Memory B cell (primary cell): ENCODE data around the gene DDX56.

Experiments
- ATAC-seq: fragments of 150-1000 bp; cut with Tn5 transposase; 2 replicates; pipeline ENCODE4 v1.10.0; 2021; ENCODE audit warnings: low read depth, mild to moderate bottlenecking, moderate library complexity
- DNase-seq, 2 donors: peaks; one replicate each; pipeline ENCODE4 v3.0.0; 2022; ENCODE audit warnings: low spot score in 2 of 2
- H3K27ac Mint-ChIP-seq: one replicate; pipeline ENCODE4 v1.8.0; 2022; ENCODE audit warnings: mild to moderate bottlenecking, moderate library complexity, mixed read lengths
- H3K27me3 Mint-ChIP-seq: one replicate; pipeline ENCODE4 v1.8.0; 2022; ENCODE audit warnings: mixed read lengths
- H3K36me3 Mint-ChIP-seq: one replicate; pipeline ENCODE4 v1.8.0; 2022; ENCODE audit warnings: mild to moderate bottlenecking, mixed read lengths
- H3K4me1 Mint-ChIP-seq: one replicate; pipeline ENCODE4 v1.8.0; 2022; ENCODE audit warnings: mixed read lengths
- H3K4me3 Mint-ChIP-seq: one replicate; pipeline ENCODE4 v1.8.0; 2022; ENCODE audit warnings: mild to moderate bottlenecking, moderate library complexity, mixed read lengths
- H3K9me3 Mint-ChIP-seq: one replicate; pipeline ENCODE4 v1.8.0; 2022; ENCODE audit warnings: mixed read lengths

Gene DDX56, protein sequence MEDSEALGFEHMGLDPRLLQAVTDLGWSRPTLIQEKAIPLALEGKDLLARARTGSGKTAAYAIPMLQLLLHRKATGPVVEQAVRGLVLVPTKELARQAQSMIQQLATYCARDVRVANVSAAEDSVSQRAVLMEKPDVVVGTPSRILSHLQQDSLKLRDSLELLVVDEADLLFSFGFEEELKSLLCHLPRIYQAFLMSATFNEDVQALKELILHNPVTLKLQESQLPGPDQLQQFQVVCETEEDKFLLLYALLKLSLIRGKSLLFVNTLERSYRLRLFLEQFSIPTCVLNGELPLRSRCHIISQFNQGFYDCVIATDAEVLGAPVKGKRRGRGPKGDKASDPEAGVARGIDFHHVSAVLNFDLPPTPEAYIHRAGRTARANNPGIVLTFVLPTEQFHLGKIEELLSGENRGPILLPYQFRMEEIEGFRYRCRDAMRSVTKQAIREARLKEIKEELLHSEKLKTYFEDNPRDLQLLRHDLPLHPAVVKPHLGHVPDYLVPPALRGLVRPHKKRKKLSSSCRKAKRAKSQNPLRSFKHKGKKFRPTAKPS

GRCh38 chr7:44573464-44574286 is at the start of gene DDX56:
TSS of gene DDX56 (minus strand) at chr7:44573908. CDS start at chr7:44573895, 13 bp downstream.
- peaks cover 20% of the 10 kb centered on the region for H3K36me3 Mint-ChIP-seq
- no peaks in the 10 kb centered on the region for H3K27me3 Mint-ChIP-seq
- DNase-seq, result peak; percentile 70 to 79
- peak within 1 kb of the TSS; percentile 89 for H3K4me3 Mint-ChIP-seq
- peak within 1 kb of the TSS; percentile 94 for H3K27ac Mint-ChIP-seq
- H3K4me1 Mint-ChIP-seq, result peaks cover 25% of the 10 kb centered on the region
- H3K9me3 Mint-ChIP-seq, result no peaks in the 10 kb centered on the region
- peak; percentile 94 for ATAC-seq

DNA sequence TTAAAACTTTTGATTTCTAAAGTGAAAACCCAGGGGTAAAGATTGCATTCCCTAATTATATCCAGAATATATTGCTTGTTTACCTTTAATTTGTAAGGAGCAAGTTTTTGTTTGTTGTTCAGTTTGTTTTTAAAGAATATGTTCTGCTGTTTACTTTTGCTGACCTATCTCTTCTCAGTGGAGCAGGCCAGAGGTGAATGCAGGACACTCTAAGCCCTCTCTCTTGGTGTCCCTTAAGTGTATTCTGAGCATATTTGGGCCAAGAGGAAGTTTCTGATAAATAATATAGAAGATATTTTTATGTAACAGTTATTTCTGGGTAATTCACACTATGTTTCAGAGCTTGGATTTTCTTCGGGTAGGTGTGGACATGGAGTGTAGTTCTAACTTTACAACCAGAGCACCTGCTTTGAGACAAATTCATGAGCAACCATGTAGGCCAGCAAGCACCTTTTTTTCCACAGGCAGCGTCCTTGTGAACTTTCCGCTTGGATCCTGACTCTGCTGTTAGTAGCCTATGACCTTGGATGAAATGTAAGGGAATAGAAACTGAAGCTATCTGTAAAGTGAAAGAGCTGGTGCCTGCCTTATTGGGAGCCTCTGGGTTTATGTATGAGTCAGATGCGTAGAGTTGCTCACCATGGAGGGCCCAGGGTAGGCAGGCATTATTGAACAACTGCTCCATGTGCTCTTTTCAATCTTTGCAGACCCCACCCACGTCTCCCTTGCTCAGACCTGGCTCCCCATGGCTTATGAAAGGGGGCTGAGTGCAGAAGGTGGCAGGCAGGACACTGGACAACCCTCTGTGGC is 48.8 kb upstream of the DDX56 start:
- peaks cover 10% of the 10 kb centered on the region for H3K36me3 Mint-ChIP-seq
- no peak for DNase-seq

GRCh38 chr7:44621750-44622103 is 48.0 kb upstream of the DDX56 start:
- Mint-ChIP-seq H3K9me3 (no peaks in the 10 kb centered on the region), H3K27ac (peak overlapping the region; percentile 78), H3K4me3 (no peak overlapping the region), H3K36me3 (peaks cover 10% of the 10 kb centered on the region), H3K4me1 (peaks cover 39% of the 10 kb centered on the region), H3K27me3 (no peaks in the 10 kb centered on the region)
- ATAC-seq (no peak), DNase-seq (no peak)

More for the DNA sequence above, 48.8 kb upstream of the DDX56 start:
- Mint-ChIP-seq H3K4me3 (peak overlapping the region; percentile 62), H3K4me1 (peaks cover 36% of the 10 kb centered on the region), H3K27ac (peak overlapping the region; percentile 85), H3K27me3 (no peaks in the 10 kb centered on the region), H3K9me3 (no peaks in the 10 kb centered on the region)
- peak; percentile 51 for ATAC-seq

DNA sequence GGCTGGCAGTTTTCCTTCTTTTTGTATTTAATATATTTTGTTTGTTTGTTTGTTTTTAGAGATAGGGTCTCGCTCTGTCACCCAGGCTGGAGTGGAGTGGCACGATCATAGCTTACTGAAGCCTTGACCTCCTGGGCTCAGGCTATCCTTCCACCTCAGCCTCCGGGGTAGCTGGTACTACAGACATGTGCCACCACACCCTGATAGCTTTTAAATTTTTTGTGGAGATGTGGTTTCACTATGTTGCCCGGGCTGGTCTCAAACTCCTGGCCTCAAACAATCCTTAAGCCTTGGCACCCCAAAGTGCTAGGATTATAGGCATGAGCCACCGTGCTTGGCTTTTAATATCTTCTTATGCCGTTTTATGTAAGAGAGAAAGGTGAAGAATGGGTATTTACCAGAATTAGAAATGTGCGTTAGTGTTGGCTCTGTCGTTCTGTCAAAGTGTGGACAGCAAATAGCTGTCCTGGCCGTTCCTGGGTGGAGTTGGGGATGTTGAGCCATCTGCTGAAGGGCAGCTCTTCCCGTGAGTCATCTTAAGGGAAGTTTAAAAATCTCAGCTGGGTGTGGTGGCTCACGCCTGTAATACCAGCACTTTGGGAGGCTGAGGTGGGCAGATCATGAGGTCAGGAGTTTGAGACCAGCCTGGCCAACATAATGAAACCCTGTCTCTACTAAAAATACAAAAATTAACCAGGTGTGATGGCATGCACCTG is 47.5 kb upstream of the DDX56 start:
- H3K4me3 Mint-ChIP-seq, result no peak overlapping the region
- H3K4me1 Mint-ChIP-seq, result peaks cover 39% of the 10 kb centered on the region
- H3K27me3 Mint-ChIP-seq, result no peaks in the 10 kb centered on the region
- peaks cover 8% of the 10 kb centered on the region for H3K36me3 Mint-ChIP-seq
- no peak for DNase-seq
- ATAC-seq, result no peak
- no peaks in the 10 kb centered on the region for H3K9me3 Mint-ChIP-seq
- H3K27ac Mint-ChIP-seq, result peak overlapping the region; percentile 78

DNA sequence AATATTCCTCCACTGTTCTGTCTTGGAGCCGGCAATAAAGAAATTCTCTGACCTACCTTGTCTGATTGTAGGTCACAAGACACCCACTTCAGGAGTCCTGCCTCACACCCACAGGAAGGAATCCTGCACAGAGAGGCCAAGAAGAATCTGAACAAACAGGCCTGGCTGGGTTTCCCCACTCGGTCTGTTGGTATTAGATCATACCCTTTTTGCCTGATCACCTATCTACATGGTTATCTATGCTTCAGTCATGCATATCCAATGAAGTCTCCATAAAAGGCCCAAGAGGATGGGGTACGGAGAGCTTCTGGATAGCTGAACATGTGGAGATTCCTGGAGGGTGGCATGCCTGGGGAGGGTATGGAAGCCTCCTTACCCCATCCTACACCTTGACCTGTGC is 45.0 kb upstream of the DDX56 start:
- DNase-seq (no peak), ATAC-seq (peak; percentile 61)
- peaks cover 7% of the 10 kb centered on the region for H3K36me3 Mint-ChIP-seq
- H3K4me3 Mint-ChIP-seq, result peak overlapping the region; percentile 32
- no peaks in the 10 kb centered on the region for H3K27me3 Mint-ChIP-seq
- peak overlapping the region; percentile 90 for H3K27ac Mint-ChIP-seq
- no peaks in the 10 kb centered on the region for H3K9me3 Mint-ChIP-seq
- peaks cover 47% of the 10 kb centered on the region for H3K4me1 Mint-ChIP-seq

- Mint-ChIP-seq H3K4me1 (peaks cover 45% of the 10 kb centered on the region), H3K27me3 (no peaks in the 10 kb centered on the region), H3K27ac (peak overlapping the region; percentile 90), H3K36me3 (peaks cover 7% of the 10 kb centered on the region), H3K4me3 (no peak overlapping the region), H3K9me3 (no peaks in the 10 kb centered on the region)
- DNase-seq (no peak), ATAC-seq (no peak)
Observed at GRCh38 chr7:44618045-44618444, 44.3 kb upstream of the DDX56 start.

DNA sequence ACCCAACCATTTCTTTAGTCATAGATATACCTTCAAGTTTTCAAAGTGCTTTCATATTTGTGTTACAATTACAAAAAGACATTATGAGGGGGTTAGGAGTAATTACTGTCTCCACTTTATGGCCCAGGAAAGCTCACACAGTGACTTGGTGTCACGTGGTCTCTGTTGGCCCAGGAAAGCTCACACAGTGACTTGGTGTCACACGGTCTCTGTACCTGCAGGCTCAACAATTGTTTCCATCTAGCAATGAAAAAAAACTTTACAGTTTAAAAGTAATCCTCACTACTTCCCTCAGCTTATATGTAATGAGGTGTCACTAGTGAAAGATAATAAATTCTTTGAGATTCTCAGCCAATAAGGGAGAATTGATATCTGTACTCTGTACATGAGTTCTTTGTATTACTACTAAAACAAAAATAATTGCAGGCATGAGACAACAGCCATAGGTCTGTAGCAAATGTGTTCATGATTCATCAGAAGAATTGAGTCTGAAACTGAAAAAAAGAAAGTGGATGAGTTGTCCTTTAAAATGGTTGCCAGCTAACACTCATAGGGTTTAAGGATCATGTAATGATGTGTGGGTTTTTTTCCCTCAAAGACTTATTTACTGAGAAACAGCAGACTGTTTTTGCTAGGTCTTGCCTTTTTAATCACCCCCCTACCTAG is 43.6 kb upstream of the DDX56 start:
- DNase-seq (no peak), ATAC-seq (no peak)
- no peak overlapping the region for H3K27ac Mint-ChIP-seq
- H3K4me1 Mint-ChIP-seq, result peaks cover 40% of the 10 kb centered on the region
- peaks cover 7% of the 10 kb centered on the region for H3K36me3 Mint-ChIP-seq
- no peaks in the 10 kb centered on the region for H3K9me3 Mint-ChIP-seq
- H3K4me3 Mint-ChIP-seq, result no peak overlapping the region
- H3K27me3 Mint-ChIP-seq, result no peaks in the 10 kb centered on the region

DNA sequence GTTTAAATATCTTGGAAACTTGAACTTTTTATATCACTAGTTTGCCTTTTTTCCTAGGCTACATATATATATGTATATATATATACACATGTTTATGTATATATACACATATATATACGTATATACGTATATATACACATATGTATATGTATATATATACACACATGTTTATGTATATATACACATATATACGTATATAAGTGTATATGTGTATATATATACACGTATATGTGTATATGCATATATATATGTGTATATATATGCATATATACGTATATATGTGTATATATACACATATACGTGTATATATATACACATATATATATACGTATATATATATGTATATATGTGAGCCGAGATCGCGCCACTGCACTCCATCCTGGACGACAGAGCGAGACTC is 42.8 kb upstream of the DDX56 start:
- Mint-ChIP-seq H3K27me3 (no peaks in the 10 kb centered on the region), H3K36me3 (peaks cover 7% of the 10 kb centered on the region), H3K4me1 (peaks cover 43% of the 10 kb centered on the region), H3K4me3 (no peak overlapping the region), H3K27ac (no peak overlapping the region), H3K9me3 (no peaks in the 10 kb centered on the region)
- DNase-seq (no peak), ATAC-seq (no peak)

GRCh38 chr7:44615793-44616192 is 42.1 kb upstream of the DDX56 start:
- Mint-ChIP-seq H3K27me3 (no peaks in the 10 kb centered on the region), H3K9me3 (no peaks in the 10 kb centered on the region), H3K4me1 (peaks cover 39% of the 10 kb centered on the region), H3K36me3 (peaks cover 7% of the 10 kb centered on the region), H3K4me3 (no peak overlapping the region), H3K27ac (peak overlapping the region; percentile 36)
- DNase-seq (no peak), ATAC-seq (no peak)

DNA sequence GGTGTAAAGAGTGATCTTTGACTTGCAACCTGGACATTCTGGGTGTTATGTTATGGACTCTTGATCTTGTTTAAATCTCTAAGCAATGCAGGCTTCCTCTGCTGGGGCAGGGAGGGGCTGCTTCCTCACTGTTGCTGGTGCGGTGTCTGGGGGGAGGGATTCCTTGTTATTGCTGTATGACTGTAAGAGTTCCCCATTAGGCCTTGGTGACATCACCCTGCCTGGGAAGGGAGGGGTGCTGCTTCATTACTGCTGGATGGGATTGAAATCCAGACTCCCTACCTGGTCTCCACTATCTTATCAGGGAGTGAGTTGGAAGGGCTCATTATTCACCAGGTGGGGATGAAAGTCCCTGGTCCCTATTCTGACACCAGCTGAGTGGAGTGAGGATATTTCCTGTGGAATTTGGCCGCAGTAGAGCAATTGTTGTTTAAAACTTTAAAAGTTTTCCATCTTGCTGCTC is 41.5 kb upstream of the DDX56 start:
- Mint-ChIP-seq H3K4me1 (peaks cover 39% of the 10 kb centered on the region), H3K27me3 (no peaks in the 10 kb centered on the region), H3K4me3 (peak overlapping the region; percentile 73), H3K36me3 (peaks cover 7% of the 10 kb centered on the region), H3K27ac (peak overlapping the region; percentile 89), H3K9me3 (no peaks in the 10 kb centered on the region)
- DNase-seq, result peak in 1 of 2 donors; percentile 23
- peak; percentile 88 for ATAC-seq

GRCh38 chr7:44609829-44610228 is 36.1 kb upstream of the DDX56 start:
- DNase-seq, result no peak
- Mint-ChIP-seq H3K4me1 (peaks cover 32% of the 10 kb centered on the region), H3K27ac (no peak overlapping the region), H3K9me3 (no peaks in the 10 kb centered on the region), H3K36me3 (no peaks in the 10 kb centered on the region), H3K4me3 (no peak overlapping the region), H3K27me3 (no peaks in the 10 kb centered on the region)
- no peak for ATAC-seq

- H3K4me3 Mint-ChIP-seq, result no peak overlapping the region
- no peaks in the 10 kb centered on the region for H3K9me3 Mint-ChIP-seq
- H3K36me3 Mint-ChIP-seq, result no peaks in the 10 kb centered on the region
- no peak overlapping the region for H3K27ac Mint-ChIP-seq
- H3K4me1 Mint-ChIP-seq, result peaks cover 26% of the 10 kb centered on the region
- H3K27me3 Mint-ChIP-seq, result no peaks in the 10 kb centered on the region
- no peak for DNase-seq
- ATAC-seq, result no peak
Observed at GRCh38 chr7:44608916-44609648, 35.4 kb upstream of the DDX56 start.
